ENCODE results near the gene VAV1.

- TF ChIP-seq CTCF (IDR thresholded peaks at IDR 0.05; ENCODE audit: insufficient read depth, low read length) = no peak
- no peak for TF ChIP-seq REST (IDR thresholded peaks at IDR 0.05; ENCODE audit: insufficient replicate concordance, low read depth)
These were observed 386 bp downstream of the VAV1 start for GRCh38 chr19:6772866-6773322.

All from HL-60 (cell line).